Glutamatergic neuron (in vitro differentiated cells): ENCODE measurements around the gene PGLYRP2. TPM values are rescaled to one million over a fixed set of nuclear protein-coding genes. Genes with fewer than 3 reads are reported as not detected.

ENCODE experiments used
- DNase-seq: peaks from one replicate; pipeline ENCODE4 v3.0.0; 2022
- H3K27ac Mint-ChIP-seq: one replicate; pipeline ENCODE4 v1.8.0; 2020; ENCODE audit warnings: mild to moderate bottlenecking, mixed read lengths, inconsistent platforms; ENCODE audit not compliant: unreplicated experiment
- H3K27me3 Mint-ChIP-seq: one replicate; pipeline ENCODE4 v1.8.0; 2020; ENCODE audit warnings: mild to moderate bottlenecking, moderate library complexity, mixed read lengths, inconsistent platforms; ENCODE audit not compliant: unreplicated experiment
- H3K36me3 Mint-ChIP-seq: one replicate; pipeline ENCODE4 v1.8.0; 2020; ENCODE audit warnings: mild to moderate bottlenecking, mixed read lengths, inconsistent platforms; ENCODE audit not compliant: unreplicated experiment
- H3K4me1 Mint-ChIP-seq: one replicate; pipeline ENCODE4 v1.8.0; 2020; ENCODE audit warnings: mild to moderate bottlenecking, low read depth, mixed read lengths, inconsistent platforms; ENCODE audit not compliant: unreplicated experiment
- H3K4me3 Mint-ChIP-seq: one replicate; pipeline ENCODE4 v1.8.0; 2020; ENCODE audit warnings: mild to moderate bottlenecking, mixed read lengths, inconsistent platforms; ENCODE audit not compliant: unreplicated experiment
- H3K9me3 Mint-ChIP-seq: one replicate; pipeline ENCODE4 v1.8.0; 2020; ENCODE audit warnings: mild to moderate bottlenecking, moderate library complexity, mixed read lengths, inconsistent platforms; ENCODE audit not compliant: unreplicated experiment
- total RNA-seq: library from RNA; stranded (reverse); fragmentation: NEBNext Ultra II Directional; extraction: Animal tissue kit (Norgen Biotek cat#: 25700); gene quantifications from one replicate; pipeline ENCODE4 v1.2.1, GENCODE V29; 2021; ENCODE audit not compliant: unreplicated experiment
- TF ChIP-seq, protein P1 (sequence below): fragments of 200-600 bp; sonication (generic); IDR thresholded peaks from one replicate; pipeline ENCODE4 v1.5.0; 2021; ENCODE audit not compliant: partially characterized antibody, unreplicated experiment

PGLYRP2 gene
- total RNA-seq, 1 donor from 2014 or later: not detected

DNA sequence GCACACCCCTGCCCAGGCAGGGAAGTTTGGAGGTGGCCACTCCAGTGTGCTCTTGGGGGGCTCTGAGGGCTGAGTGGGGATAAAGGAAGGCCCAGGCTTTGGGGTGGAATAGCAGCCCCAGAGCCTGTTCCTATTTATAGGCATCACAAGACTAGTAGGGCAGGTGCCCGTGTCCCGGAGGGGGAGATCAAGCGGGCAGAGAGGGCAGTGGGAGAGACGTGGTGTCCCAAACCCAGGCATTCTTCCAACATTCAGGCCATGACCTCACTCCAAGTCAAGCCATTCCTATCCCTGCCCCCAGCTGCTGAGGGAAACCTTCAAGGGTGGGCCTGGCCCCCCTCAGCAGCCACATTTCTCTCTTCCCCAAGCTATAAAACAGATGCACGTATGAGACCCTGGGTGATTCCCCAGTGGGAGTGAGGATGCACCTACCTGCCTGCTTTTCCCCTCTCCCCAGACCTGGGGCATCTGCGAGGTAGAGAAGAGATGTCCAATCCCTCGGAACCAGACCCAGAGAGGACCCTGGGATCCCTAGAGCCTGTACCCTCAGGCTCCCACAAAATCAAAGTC is 33.4 kb downstream of the PGLYRP2 start:
- H3K27me3 Mint-ChIP-seq: peaks cover 6% of the 10 kb centered on the region
- no peak overlapping the region for H3K27ac Mint-ChIP-seq
- no peak for DNase-seq
- peaks cover 4% of the 10 kb centered on the region for H3K4me1 Mint-ChIP-seq
- no peaks in the 10 kb centered on the region for H3K36me3 Mint-ChIP-seq
- no peak overlapping the region for H3K4me3 Mint-ChIP-seq
- TF ChIP-seq, protein P1, sequence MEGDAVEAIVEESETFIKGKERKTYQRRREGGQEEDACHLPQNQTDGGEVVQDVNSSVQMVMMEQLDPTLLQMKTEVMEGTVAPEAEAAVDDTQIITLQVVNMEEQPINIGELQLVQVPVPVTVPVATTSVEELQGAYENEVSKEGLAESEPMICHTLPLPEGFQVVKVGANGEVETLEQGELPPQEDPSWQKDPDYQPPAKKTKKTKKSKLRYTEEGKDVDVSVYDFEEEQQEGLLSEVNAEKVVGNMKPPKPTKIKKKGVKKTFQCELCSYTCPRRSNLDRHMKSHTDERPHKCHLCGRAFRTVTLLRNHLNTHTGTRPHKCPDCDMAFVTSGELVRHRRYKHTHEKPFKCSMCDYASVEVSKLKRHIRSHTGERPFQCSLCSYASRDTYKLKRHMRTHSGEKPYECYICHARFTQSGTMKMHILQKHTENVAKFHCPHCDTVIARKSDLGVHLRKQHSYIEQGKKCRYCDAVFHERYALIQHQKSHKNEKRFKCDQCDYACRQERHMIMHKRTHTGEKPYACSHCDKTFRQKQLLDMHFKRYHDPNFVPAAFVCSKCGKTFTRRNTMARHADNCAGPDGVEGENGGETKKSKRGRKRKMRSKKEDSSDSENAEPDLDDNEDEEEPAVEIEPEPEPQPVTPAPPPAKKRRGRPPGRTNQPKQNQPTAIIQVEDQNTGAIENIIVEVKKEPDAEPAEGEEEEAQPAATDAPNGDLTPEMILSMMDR: no peak
- peaks cover 7% of the 10 kb centered on the region for H3K9me3 Mint-ChIP-seq

DNA sequence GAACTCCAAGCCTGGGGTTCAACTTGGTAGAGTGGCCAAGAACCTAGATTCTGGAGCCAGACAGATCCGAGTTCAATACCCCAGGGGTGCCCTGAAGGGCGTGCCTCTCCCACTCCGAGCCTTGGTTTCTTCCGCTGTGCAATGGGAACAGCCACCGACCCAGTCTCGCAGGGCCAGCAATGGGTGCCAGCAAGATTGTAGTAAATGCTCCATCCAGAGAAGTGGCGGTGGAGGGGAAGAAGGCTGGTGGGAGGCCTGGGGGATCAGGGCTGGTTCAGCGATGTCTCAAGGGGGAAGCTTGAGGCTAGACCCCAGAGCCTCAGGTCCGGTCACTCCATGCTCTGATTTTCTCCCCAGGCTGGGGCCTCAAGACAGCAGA is 34.1 kb downstream of the PGLYRP2 start:
- TF ChIP-seq, protein P1: no peak
- Mint-ChIP-seq H3K4me3 (no peak overlapping the region), H3K36me3 (no peaks in the 10 kb centered on the region), H3K27me3 (peaks cover 2% of the 10 kb centered on the region), H3K27ac (no peak overlapping the region), H3K9me3 (peaks cover 7% of the 10 kb centered on the region), H3K4me1 (peaks cover 4% of the 10 kb centered on the region)
- no peak for DNase-seq

DNA sequence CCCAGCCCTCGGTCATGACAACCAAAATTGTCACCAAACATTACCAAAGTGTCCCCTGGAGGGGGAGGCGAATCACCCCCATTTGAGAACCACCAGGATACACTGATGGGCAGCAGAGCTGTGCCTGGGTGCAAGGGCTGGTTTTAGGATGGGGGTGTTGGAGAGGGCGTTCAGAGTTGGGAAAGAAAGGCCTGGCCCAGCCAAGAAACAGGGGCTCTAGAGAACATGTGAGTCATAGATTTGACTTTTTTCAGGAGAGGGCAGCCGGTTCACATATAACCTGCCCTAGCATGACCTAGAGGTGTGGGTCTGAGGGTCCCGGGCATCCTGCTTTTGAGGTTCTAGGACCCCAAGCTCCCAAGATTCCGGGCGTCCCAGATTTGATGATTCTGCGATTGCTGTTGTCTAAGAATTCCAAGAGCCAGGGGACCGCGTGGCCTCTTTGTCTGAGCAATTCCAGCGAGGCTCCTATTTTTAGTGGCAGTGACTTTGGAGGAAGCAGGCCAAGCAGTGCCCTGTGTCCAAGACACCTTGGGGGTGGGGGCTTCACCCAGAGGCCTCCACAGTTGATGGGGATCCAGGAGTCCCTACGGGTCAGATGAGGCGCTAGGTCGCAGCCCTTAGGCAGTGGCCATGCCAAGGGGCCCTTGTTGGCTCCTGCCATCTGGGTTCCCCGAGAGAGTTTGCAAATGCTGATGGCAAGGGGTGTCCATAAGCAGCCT is 34.6 kb downstream of the PGLYRP2 start:
- Mint-ChIP-seq H3K4me1 (peaks cover 4% of the 10 kb centered on the region), H3K36me3 (no peaks in the 10 kb centered on the region), H3K27me3 (peaks cover 2% of the 10 kb centered on the region), H3K4me3 (no peak overlapping the region), H3K27ac (no peak overlapping the region), H3K9me3 (peaks cover 7% of the 10 kb centered on the region)
- DNase-seq: no peak
- TF ChIP-seq, protein P1: no peak

DNA sequence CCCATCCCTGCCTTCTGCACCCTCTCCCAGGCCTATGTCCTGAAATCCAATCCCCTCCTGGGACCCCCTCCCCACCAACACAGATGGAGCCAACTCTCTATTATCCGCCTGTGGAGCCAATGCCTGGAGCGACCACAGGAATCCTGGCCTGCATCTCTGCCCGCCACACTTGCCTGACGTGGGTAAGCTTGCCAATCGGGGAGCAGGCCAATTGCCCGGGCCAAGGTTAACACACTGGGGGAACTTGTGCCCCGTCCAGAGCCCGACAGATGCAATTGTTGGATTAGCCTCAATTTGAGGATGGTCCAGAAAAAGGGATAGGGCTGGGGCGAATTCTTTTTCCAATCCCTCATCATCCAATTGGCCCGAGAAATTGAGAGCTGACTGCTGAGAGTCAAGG is 35.5 kb downstream of the PGLYRP2 start:
- Mint-ChIP-seq H3K4me1 (peaks cover 4% of the 10 kb centered on the region), H3K4me3 (no peak overlapping the region)

DNA sequence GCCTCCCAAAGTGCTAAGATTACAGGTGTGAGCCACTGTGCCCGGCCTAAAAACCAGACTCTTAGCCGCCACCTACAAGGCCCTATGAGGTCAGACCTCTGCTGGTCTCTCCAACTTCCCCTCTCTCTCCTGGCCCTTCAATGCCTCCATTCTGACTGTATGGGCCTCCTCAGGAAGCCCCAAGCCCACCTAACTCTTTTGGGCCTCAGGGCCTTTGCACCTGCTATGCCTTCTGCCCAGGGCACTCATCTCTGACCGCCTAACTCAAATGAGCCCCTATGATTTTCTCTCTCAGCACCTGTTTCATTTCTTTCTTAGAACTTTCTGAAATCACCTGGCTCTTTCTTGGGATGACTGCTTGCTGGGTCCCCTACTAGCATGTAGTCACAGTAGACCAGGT is 36.0 kb downstream of the PGLYRP2 start:
- Mint-ChIP-seq H3K27me3 (peaks cover under 1% of the 10 kb centered on the region), H3K9me3 (peaks cover 3% of the 10 kb centered on the region), H3K36me3 (no peaks in the 10 kb centered on the region), H3K4me3 (no peak overlapping the region), H3K4me1 (no peaks in the 10 kb centered on the region), H3K27ac (no peak overlapping the region)
- TF ChIP-seq, protein P1: no peak
- no peak for DNase-seq

More for the DNA sequence above, 35.5 kb downstream of the PGLYRP2 start:
- Mint-ChIP-seq H3K27me3 (peaks cover 2% of the 10 kb centered on the region), H3K36me3 (no peaks in the 10 kb centered on the region), H3K27ac (no peak overlapping the region), H3K9me3 (peaks cover 6% of the 10 kb centered on the region)
- TF ChIP-seq, protein P1: no peak
- no peak for DNase-seq
